ENCODE measurements around the gene EIF4EBP3.
A peak's percentile ranks its signal among the peaks of the same experiment; 100 is the strongest.

EIF4EBP3 gene

DNA sequence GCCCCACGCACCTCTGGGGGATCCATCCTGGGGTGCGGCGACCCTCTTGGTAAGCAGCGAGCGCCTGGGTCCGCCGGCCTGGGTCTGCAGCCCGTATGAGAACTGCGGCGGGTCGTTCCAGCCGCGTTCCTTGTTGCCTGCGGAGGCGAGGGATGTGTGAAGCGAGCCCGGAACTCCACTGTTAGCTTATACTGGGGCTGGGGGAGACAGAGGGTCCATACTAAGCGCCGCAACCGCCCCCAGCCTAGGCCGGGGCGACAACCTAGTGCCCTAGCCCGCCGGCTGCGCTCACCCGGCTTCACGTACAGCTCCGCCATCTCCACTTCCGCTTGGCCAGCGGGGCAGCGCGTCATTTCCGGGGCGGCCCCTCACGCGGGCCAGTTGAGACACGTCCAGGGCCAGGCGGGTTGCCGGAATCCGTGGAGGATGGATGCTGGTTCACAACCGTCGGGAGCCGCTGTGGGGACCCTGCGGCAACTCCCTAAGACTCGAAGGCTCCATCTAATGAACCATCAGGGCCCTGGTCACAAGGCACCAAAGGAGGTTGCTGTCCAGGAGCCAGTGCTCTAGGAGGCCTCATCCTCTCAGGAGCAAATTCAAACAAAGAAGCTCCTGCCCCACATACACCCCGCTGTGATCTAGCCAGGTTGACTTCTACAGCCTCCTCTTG, 9.8 kb downstream of the EIF4EBP3 start, which contains the start of gene SRA1:
SRA1 (minus strand) TSS at position 338 of the 670 bp plus-strand sequence; CDS start at position 317, 21 bp downstream.
- H3K27ac ChIP-seq: peak within 1 kb of the TSS; percentile 91
- peak; percentile 91 for DNase-seq
- H3K36me3 ChIP-seq (replicated peaks): peaks cover 6% of the 10 kb centered on the region
- peak within 1 kb of the TSS; percentile 84 for H3K4me3 ChIP-seq (ENCODE audit: low read depth, low read length)
- no peaks in the 10 kb centered on the region for H3K27me3 ChIP-seq (replicated peaks)
- in situ Hi-C loops (cut with HindIII; ENCODE audit: low pct_ligation_motif_present, low sequenced_read_pairs): no loop called here
- TF ChIP-seq, protein P1, sequence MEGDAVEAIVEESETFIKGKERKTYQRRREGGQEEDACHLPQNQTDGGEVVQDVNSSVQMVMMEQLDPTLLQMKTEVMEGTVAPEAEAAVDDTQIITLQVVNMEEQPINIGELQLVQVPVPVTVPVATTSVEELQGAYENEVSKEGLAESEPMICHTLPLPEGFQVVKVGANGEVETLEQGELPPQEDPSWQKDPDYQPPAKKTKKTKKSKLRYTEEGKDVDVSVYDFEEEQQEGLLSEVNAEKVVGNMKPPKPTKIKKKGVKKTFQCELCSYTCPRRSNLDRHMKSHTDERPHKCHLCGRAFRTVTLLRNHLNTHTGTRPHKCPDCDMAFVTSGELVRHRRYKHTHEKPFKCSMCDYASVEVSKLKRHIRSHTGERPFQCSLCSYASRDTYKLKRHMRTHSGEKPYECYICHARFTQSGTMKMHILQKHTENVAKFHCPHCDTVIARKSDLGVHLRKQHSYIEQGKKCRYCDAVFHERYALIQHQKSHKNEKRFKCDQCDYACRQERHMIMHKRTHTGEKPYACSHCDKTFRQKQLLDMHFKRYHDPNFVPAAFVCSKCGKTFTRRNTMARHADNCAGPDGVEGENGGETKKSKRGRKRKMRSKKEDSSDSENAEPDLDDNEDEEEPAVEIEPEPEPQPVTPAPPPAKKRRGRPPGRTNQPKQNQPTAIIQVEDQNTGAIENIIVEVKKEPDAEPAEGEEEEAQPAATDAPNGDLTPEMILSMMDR (IDR thresholded peaks at IDR 0.05; ENCODE audit: low read depth, low read length, missing control alignments): no peak

DNA sequence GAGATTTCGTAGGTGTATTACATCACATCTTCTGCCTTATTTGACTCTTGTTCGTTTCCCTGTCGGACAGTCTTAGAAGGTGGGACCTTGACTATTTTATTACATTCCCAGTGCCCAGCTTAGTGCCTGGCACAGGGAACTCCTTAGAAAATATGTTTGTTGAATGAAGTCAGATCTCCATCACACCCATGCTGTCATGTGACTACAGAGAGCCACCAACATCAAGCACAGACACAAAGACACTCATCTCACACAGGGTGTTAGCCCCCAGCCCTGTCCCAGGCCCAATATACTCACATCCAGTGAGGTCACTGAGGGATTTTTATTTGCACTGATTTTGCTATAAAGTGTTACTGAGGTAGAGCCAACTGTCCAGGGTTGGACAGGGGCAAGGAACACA, 10.5 kb downstream of the EIF4EBP3 start:
- TF ChIP-seq, protein P1 (IDR thresholded peaks at IDR 0.05; ENCODE audit: low read depth, low read length, missing control alignments): no peak
- Histone ChIP-seq H3K27ac (peak overlapping the region; percentile 91), H3K27me3 (replicated peaks) (no peaks in the 10 kb centered on the region), H3K36me3 (replicated peaks) (peaks cover 6% of the 10 kb centered on the region), H3K4me3 (ENCODE audit: low read depth, low read length) (no peak overlapping the region)
- in situ Hi-C loops (cut with HindIII; ENCODE audit: low pct_ligation_motif_present, low sequenced_read_pairs): no loop called here
- DNase-seq: no peak

DNA sequence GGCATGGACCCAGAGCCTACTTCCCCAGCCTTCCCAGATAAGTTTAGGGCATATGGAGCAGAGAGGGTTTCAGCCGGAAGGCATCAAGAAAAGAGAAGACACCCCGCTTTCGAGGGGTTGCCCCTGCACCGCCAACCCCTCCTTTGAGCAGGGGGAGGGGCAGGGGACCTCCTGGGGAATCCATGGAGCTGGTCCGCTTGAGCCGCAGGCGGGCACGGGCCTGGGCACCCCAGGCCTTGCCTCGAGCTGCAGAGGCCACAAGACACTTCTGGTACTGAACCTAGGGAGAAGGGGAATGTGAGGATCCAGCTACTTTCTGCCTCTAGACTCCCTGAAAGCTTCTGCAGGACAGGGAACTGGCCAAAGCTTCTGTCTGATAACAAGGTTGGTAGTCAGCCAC, 11.1 kb downstream of the EIF4EBP3 start:
- no peak overlapping the region for H3K27ac ChIP-seq
- peaks cover 3% of the 10 kb centered on the region for H3K36me3 ChIP-seq (replicated peaks)
- TF ChIP-seq, protein P1 (IDR thresholded peaks at IDR 0.05; ENCODE audit: low read depth, low read length, missing control alignments): no peak
- H3K27me3 ChIP-seq (replicated peaks): no peaks in the 10 kb centered on the region
- in situ Hi-C loops (cut with HindIII; ENCODE audit: low pct_ligation_motif_present, low sequenced_read_pairs): no loop called here
- no peak overlapping the region for H3K4me3 ChIP-seq (ENCODE audit: low read depth, low read length)
- no peak for DNase-seq

DNA sequence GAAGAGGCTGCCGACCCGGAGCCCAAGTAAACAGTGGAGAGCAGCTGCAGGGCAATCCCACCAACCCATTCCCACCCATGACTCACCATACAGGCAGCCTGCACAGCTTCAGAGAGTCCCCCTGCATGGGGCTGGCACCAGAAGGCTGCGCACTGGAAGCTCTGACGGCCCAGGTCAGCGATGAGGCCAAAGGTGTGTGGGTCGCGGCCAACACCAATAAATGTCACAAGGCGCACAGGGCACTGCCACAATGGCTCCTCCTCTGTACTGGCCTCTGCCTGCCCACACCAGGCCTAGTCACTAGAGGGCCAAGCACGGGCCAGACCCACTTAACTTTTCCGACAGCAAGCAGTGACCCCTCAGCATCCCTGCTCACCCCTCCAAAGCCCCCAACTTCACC, 12.8 kb downstream of the EIF4EBP3 start:
- H3K36me3 ChIP-seq (replicated peaks): no peaks in the 10 kb centered on the region
- in situ Hi-C loops (cut with HindIII; ENCODE audit: low pct_ligation_motif_present, low sequenced_read_pairs): no loop called here
- H3K4me3 ChIP-seq (ENCODE audit: low read depth, low read length): no peak overlapping the region
- no peak for DNase-seq
- H3K27me3 ChIP-seq (replicated peaks): no peaks in the 10 kb centered on the region
- H3K27ac ChIP-seq: no peak overlapping the region
- TF ChIP-seq, protein P1 (IDR thresholded peaks at IDR 0.05; ENCODE audit: low read depth, low read length, missing control alignments): no peak

DNA sequence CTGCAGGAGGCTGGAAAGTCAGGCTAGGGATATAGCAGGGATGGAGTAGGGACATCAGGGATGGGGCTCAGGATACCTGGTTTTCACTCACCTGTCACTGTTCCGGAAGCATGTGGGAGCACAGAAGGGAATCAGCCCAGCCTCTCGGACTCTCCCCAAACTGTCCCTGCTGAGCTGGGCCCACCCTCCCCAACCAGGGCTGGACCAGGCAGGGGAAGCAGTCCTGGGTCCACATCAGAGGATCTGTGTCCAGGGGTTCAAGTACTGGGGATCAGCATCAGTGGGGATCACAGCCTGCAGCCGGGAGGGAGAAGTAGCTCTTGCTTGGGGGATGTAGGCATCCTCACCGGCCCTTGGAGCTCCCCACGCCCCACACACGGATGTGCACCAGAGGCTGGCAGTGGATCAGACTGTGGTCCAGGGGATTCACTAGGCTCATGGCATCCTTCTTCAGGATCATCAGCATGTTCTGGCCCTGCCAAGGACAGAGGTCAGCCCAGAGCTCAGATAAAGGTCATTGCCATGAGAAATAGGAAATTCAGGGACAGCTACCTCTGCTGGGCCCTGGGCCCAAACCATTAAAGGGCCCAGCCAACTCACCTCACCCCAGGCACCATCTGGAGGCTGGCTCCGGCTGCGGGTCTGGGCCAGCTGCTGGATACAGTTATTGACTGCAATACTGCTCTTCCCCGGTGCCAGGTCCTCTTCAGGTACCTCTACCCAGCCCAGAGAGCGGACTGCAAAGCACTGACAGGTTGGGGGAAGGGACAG, 14.5 kb downstream of the EIF4EBP3 start:
- TF ChIP-seq, protein P1 (IDR thresholded peaks at IDR 0.05; ENCODE audit: low read depth, low read length, missing control alignments): no peak
- peaks cover 3% of the 10 kb centered on the region for H3K36me3 ChIP-seq (replicated peaks)
- H3K4me3 ChIP-seq (ENCODE audit: low read depth, low read length): no peak overlapping the region
- H3K27me3 ChIP-seq (replicated peaks): no peaks in the 10 kb centered on the region
- H3K27ac ChIP-seq: no peak overlapping the region
- in situ Hi-C loops (cut with HindIII; ENCODE audit: low pct_ligation_motif_present, low sequenced_read_pairs): no loop called here
- DNase-seq: no peak

Data from brain microvascular endothelial cell (primary cell).